GM13976 (cell line): ENCODE measurements around the gene PSMD5.

Experiments
- DNase-seq: peaks from one replicate; pipeline ENCODE4 v3.0.0; 2012; ENCODE audit warnings: low spot score
- in situ Hi-C: fragments of 300-500 bp; cut with MboI; formaldehyde crosslinking; loops from one replicate; pipeline ENCODE4 v1.12.0; 2022; ENCODE audit warnings: low sequenced_read_pairs, mixed read lengths, inconsistent platforms; ENCODE audit not compliant: unreplicated experiment
- TF ChIP-seq, protein P1 (sequence below): IDR thresholded peaks from 2 replicates; pipeline ENCODE4 v1.5.1; 2012; ENCODE audit warnings: borderline replicate concordance, mild to moderate bottlenecking; ENCODE audit not compliant: insufficient read depth; ENCODE audit errors: extremely low read depth, missing control alignments, control extremely low read depth

The PSMD5 gene

DNA sequence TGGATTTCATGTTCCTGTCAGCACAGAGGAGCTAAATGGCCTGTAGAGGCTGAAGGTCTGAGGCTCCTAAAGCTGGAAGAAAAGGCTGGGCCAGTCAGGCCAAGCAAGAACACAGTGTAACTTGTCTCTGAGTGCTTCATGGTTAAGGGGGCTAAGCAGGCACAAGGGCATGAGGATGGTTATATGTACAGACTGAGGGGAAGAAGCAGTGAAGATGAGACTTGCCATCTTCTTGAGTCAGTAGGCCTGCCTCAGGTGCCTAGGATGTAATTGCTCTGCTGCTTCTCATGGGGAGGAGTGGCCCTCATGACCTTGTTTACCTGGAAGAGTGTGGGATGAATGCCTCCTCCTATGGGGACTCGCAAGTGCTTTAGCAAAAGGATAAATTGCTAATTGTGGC lies 8.7 kb upstream of the PSMD5 start:
- in situ Hi-C loops: no loop called here
- TF ChIP-seq, protein P1, sequence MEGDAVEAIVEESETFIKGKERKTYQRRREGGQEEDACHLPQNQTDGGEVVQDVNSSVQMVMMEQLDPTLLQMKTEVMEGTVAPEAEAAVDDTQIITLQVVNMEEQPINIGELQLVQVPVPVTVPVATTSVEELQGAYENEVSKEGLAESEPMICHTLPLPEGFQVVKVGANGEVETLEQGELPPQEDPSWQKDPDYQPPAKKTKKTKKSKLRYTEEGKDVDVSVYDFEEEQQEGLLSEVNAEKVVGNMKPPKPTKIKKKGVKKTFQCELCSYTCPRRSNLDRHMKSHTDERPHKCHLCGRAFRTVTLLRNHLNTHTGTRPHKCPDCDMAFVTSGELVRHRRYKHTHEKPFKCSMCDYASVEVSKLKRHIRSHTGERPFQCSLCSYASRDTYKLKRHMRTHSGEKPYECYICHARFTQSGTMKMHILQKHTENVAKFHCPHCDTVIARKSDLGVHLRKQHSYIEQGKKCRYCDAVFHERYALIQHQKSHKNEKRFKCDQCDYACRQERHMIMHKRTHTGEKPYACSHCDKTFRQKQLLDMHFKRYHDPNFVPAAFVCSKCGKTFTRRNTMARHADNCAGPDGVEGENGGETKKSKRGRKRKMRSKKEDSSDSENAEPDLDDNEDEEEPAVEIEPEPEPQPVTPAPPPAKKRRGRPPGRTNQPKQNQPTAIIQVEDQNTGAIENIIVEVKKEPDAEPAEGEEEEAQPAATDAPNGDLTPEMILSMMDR: no peak
- no peak for DNase-seq

DNA sequence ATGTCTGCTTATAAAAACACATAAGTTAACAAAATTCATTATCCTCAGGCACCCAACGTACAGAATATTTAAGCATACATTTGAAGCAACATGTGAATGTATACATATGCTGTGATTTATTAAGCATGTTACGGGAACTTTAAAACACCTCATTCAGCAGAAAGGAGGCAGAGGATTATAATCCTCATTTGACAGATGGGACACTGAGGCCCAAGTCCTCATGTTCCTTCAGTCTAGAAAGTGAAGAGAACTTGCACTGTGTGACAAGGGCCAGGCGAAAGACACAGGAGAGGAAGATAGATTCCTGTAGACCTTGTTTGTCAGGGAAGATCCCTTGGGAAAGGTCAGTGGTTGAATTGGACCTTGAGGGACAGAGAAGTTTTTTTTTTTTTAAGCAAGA lies 7.6 kb upstream of the PSMD5 start:
- in situ Hi-C loops: no loop called here
- TF ChIP-seq, protein P1: no peak
- no peak for DNase-seq

DNA sequence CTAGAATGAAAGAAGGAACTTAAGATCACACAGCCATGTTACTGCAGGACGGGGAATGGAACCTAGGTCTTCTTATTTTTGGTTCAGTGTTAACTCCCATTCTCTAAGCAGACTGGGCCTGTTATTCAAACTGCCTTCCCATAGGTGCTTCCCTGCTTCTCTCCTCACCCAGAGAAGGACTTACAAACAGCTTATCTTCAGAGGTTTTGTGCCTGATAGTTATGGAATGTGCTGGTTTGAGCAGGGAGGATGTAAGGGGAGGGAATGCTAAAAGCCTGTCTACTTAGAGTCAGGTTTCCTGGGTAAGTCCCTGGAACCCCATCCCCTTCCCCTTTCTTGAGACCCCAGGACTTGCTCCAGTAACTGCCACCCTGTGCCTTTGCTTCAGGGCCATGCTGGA lies 4.2 kb upstream of the PSMD5 start:
- DNase-seq: no peak
- TF ChIP-seq, protein P1: no peak
- in situ Hi-C loops: no loop called here

DNA sequence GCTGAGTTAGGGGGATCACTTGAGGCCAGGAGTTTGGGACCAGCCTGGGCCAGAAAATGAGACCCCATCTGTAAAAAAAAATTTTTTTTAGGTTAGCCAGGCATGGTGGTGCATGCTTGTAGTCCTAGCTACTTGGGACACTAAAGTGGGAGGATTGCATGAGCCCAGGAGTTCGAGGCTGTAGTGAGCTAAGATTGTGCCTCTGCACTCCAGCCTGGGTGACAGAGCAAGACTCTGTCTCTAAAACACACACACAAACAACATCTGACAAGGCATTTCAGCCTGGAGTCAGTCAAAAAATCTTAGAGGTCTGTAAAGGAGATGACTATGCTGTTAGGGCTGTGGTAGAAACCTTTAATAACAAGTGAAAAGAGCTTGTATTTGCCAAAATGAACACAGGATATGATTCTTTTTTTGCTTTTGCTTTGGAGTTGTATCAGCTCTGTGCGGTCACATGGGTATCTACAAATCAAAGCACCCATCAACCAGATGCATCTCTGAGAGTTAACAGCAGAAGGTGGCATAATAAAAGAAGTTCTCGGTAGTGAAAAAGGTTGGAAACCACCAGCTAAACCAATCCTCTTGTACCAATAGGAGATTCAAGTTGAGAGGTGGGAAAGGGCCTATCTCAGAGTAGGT lies 3.6 kb upstream of the PSMD5 start:
- no peak for DNase-seq
- in situ Hi-C loops: no loop called here
- TF ChIP-seq, protein P1: no peak

DNA sequence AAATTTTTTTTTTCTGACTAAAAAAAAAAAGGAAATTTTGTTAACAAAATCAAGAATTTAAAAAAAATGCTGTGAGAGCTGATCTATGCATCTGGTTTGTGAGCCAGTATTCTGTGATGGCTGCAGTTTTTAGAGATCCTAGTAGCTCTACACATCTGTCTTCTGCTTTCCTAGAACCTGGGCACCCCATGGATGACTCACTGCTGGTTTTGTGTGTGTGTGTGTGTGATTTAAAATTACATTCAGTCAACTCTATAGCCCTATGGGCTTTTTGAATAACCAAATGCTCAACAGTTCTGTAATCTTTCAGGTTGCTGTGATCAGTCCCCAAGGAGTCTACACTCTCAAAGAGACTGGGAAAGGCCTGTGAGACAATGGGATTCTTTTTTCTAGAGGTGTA lies 2.5 kb upstream of the PSMD5 start:
- no peak for DNase-seq
- in situ Hi-C loops: no loop called here
- TF ChIP-seq, protein P1: no peak

DNA sequence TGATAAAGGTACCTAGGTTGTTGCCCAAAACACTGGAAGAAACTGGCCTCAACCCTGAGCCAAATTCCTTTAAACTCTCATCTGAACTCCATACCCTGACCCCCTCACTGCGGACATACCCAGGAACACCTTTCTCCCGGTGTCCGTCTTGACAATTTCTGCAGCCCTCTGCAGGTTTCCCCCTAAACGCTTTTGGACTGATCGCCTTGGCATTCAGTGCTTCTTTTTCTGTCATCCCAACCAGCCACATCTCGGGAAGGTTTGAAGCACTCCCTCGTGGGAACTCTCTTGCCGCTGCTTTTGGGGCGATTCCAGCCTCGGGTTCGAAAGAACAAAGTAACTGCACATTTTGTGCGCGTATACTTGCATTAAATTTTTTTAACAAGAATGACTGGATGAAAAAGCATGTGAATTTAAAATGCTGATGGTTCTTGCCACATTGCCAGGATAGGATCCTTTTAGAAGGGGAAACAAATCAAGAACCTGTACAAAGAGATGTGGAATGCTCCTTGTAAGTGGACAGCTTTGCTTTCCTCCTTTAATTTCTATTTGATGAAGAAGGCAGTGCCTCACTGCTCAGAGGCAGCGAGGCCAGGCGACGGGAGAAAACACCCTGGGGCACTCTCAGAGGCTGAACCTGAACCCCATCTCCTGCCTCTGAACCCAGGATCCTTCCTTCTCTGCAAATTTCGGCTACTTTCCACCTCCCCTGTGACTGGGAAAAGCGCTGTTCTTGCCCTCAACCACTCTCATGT lies 615 bp downstream of the PSMD5 start:
- TF ChIP-seq, protein P1: no peak
- in situ Hi-C loops: no loop called here
- peak; percentile 41 for DNase-seq
